Activated gamma-delta T cell treated with anti-CD3 and anti-CD28 coated beads, Interleukin-2, amount 50 U/mL, for 16 hours (primary cell): ENCODE data around the gene SUN1.
A peak's percentile ranks its signal among the peaks of the same experiment; 100 is the strongest.
"Not testable (repeated sequence)": the region's sequence is repeated elsewhere in the genome, so short reads cannot be mapped to it uniquely, and the experiment has no call there.

Source experiments
- DNase-seq: peaks from one replicate; pipeline ENCODE4 v3.0.0-alpha.2; 2020; ENCODE audit warnings: low read depth

SUN1 gene

DNA sequence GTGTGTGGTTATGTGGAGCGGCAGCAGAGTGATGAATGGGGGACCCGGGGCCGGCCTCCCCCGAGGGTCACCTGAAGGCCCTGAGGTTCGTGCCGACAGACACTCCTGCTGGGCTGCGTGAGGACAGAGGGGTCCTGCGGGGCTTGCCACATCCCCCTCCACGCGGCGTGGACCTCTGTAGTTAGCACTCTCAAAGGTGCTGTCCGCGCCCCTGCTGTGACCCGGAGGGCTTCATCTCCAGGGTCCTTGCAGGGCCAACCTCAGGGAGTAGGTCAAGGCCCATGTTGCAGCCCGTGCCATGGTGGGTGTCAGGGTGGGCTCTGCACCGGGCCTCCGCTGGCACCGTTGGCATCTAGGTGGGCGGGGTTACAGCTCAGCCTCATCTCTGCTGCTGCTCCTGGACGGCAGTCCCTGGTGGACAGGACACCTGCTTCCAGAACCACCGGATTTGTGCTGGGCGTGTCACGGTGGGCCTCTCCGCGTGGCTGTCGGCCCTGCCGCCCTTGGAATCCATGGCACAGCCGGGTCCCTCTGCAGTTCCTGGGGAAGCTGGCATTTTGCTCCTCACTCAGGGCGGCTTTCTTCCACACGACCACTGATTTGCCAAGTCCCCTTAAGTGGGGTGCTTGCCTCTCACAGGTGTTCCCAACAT, 24.3 kb downstream of the SUN1 start:
- no peak for DNase-seq

DNA sequence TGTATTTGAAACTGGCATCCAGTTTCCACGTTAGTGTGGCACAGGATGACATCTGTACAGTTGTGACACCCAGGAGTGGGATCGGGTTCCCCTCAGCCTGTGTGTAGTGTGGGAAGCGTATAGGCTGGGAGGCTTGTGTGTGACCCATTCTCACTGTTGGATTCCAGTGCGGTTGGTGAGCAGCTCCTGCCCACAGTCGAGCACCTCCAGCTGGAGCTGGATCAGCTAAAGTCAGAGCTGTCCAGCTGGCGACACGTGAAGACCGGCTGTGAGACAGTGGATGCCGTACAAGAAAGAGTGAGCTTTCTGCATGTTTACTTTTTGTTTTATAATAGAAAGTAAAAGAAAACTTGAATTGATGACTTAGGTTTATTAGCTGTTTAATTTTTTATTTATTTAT, 25.4 kb downstream of the SUN1 start:
- DNase-seq = no peak

DNA sequence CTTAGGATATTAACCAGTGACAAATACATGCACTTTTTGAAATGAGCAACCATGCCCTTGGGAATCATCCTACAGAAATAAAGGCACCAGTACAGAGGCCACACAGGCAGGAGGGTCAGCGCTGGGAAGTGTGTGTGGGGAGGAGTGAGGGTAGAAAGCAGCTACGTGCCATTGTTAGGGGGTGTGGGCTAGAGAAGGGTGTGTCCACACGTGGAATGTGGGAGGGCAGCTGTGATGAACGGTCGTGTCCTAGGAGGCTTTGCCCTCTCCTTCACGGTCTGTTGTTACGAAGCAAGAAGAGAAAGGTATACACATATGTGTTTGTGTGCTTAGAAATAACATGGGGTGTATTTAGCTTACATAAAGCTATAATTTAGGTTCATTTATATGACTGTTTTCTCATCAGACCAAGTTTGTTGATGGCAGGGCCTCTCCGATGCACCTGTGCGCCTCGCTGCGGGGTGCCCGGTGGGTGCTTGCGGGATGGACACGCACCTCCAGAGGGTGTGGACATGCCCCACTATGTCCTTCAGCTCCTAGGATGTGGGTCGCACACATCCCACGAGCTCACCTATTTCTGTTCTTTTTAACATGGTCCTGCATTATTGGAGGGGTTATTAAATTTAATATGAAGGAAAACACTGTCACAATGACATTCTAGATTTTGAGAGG, 27.2 kb downstream of the SUN1 start:
- DNase-seq = no peak

DNA sequence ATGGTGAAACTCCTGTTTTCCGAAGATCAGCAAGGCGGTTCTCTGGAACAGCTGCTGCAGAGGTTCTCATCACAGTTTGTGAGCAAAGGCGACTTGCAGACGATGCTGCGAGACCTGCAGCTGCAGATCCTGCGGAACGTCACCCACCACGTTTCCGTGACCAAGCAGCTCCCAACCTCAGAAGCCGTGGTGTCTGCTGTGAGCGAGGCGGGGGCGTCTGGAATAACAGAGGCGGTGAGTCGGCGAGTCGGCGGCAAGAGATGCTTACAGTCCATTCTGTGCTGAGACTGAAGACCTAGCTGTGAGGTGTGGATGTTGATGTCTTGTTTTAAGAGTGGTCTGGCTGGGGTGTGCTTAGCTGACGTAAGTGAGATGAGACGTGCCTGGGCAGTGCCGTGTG, 27.9 kb downstream of the SUN1 start:
- DNase-seq = no peak

DNA sequence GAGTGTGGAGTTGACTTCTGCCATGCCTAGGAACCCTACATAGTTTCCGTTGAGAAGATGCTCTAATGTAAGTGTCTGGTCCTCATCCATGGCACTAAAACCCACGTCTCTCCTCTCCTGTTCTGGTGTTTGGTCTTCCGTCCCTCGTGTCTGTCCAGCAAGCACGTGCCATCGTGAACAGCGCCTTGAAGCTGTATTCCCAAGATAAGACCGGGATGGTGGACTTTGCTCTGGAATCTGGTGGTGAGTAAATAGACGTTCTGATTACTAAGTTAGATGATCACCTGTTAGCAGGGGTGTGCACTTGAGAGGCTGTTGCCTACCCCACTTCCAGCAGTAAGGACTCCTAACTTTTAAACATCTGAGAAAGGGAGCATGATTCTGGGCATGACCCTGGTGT, 28.9 kb downstream of the SUN1 start:
- DNase-seq = no peak

DNA sequence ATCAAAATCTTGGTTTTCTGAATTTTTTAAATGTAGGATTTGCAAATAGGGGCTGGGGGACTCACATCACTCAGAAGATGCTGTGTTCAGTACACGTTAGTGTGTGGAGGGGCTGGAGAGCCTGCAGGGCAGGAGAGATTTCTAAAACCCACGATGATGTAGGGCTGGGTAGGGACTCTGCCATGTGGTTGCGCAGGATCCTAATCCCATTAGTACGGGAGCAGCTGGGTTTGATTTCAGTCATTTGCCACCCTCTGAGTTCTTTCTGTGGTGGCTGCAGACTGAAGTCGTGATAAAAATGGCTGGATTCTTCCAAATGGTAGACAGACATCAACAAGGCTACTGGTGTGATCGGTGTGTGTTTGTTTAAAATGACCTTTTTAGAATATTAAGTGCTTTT, 29.9 kb downstream of the SUN1 start:
- DNase-seq = no peak

DNA sequence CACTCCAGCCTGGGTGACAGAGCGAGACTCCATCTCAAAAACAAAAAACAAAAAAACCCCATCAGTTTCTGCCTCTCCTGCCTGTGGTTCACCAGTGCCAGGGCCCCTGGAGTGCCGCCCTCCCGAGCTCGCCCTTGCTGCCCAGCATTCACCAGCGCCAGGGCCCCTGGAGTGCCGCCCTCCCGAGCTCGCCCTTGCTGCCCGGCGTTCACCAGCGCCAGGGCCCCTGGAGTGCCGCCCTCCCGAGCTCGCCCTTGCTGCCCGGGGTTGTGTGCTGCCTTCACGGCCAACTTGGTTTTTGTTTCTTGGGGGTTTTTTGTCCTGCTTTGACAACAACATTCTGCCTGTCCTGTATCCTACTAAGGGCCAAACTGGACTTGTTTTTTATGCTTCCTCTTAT, 30.8 kb downstream of the SUN1 start:
- DNase-seq = no peak

DNA sequence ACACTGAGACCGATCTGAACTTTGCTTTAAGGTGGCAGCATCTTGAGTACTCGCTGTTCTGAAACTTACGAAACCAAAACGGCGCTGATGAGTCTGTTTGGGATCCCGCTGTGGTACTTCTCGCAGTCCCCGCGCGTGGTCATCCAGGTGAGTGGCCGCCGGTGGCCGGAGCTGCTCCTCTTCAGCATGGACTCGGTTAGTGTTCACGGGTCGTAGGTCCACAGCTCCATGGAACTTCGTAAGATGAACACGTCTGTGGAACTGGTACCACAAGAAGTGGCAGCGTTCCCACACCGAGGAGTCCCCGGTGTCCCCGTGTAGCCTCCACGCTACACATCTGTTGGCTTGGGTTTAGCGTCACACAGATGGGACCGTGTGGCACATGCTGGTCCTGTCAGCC, 33.6 kb downstream of the SUN1 start:
- DNase-seq = no peak

DNA sequence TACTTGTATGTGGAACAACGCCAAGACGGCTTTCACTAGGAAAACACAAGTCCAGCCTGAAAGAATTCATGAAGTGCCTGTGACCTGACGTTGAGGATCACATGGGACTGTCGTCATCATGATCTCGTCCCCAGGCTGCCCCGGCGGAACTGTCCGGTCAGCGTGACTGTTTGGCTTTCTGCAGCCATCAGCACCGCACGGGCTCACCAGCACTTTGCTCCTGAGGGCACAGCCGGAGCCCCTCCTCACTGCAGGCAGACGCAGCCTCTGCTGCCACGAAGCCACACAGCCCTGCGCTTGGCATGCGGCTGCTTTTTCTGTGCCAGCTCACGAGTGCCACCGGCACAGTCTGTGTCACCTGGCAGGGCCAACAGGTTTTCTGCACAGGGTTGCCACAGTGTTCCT, 34.7 kb downstream of the SUN1 start:
- DNase-seq = no peak

DNA sequence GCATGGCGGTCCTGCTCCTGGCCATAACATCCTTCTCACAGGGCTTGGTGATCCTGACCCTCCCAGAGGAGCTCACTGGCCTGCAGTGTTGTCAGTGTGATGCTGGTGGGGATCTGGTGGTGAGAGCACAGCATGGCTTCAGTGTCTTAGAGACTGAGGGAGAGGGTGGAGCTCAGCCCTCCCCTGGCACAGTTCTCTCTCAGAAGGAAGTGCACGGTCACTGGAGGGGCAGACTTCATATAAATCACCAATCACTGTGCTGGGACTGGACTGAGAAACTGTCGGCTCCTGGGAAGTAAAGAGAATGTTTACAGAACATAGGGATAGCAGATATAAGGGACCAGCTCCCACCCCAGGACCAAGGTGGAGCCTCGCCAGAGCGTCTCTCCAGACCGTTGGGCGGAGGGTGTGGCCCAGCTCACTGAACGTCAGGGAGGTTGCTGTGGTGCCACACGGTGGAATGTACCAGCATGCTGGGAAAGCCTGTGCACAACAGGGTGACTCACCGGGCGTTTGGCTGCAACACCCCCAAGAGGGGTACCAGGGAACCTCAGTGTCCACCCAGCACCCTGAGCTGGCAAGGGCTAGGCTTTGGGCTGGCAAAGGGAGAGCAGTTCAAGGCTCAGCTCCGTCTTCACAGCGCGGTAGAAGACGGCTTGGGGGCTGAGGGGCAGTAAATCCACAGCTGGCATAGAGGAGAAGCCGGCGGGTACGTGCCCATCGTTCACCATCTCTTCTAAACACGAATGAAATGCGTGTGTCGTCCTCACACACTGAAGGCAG, 35.3 kb downstream of the SUN1 start:
- no peak for DNase-seq

DNA sequence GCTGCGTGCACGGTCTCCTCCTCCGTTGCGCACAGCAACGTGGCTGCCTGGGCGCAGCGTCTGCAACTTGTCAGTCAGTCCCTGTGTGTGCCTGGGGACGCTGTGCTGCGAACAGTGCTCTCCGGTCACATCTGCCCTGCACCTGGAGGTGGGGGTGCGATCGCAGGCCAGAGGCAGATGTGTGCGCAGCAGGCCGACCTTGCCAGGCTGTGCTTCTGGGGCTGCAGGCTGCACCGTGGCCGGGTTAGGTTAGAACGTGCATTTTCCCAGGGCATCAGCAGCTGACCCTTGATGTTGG, 35.9 kb downstream of the SUN1 start:
- no peak for DNase-seq

DNA sequence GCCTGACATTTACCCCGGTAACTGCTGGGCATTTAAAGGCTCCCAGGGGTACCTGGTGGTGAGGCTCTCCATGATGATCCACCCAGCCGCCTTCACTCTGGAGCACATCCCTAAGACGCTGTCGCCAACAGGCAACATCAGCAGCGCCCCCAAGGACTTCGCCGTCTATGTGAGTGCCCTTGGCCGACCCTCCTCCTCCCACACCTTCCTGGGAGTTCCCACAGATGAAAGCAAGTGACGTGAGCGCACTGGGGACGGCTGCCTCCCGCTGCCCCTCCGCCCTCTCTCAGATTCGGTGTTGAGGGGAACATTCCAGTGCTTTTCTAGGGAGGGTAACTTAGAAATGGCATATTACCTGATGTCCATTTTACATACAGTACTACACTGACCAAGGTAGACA, 37.1 kb downstream of the SUN1 start:
- no peak for DNase-seq

DNA sequence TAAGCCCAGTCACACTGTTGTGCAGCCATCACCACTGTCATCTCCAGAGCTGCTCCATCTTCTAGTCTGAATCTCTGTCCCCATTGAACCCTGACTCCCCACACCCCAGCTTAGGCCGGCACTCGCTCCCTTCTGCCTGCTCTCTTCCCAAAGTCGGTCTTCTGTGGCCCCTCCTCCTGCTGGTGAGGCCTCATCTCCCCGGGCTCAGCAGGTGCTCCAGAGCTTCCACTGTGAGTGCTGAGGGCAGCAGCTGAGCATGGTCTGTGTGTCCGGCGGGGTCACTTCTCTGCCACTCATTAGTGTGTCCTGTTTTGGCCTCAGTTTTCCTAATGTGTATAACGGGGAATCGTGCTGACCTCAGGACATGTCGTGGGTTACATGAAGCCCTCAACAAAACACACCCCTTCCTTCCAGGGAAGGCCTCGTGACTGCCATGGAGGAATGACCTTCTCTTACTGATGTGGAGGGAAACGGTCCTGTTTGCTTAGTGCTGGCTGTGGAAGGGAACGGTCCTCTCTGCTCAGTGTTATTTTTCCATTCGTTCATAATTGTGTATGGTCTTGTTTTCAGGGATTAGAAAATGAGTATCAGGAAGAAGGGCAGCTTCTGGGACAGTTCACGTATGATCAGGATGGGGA, 39.7 kb downstream of the SUN1 start:
- DNase-seq = no peak

DNA sequence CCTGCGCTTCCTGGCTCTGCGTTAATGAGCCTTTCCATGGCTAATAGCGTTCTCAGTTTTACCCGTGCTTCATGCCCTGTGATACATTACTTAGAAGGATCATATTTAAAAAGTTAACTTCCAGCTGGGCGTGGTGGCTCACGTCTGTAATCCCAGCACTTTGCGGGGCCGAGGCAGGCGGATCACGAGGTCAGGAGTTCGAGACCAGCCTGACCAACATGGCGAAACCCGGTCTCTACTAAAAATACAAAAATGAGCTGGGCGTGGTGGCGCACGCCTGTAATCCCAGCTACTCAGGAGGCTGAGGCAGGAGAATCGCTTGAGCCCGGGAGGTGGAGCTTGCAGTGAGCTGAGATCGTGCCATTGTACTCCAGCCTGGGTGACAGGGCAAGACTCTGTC, 40.4 kb downstream of the SUN1 start:
- not testable (repeated sequence) for DNase-seq

DNA sequence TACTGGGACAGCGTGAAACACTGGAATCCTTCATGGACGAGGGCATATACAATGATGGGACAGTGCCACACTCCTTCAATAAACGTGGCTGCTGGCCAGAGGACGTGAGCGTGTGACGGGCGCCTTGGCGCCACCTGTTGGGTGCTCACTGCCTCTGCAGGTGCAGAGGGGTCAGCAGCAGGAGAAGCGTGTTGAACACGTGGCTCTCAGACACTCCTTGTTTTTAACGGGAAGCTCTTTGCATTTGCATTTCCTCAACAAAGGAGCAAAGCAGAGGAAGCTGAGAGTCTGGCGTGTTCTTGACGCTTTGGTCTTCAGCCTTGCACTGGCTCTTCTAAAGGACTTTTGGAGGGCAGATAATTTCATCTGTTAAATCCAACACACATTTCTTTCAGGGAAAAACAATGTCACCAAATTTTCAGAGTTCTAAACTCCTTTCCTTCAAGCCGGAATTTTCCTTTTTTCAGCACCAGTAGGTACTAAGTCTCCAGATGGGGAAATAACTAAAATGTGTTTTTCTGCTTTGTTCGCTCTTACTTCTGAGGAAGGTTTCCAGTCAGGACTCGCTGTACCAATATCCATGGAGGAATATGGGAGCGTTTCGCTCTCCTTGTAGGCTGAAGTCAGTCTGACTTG, 41.2 kb downstream of the SUN1 start:
- peak; percentile 46 for DNase-seq

DNA sequence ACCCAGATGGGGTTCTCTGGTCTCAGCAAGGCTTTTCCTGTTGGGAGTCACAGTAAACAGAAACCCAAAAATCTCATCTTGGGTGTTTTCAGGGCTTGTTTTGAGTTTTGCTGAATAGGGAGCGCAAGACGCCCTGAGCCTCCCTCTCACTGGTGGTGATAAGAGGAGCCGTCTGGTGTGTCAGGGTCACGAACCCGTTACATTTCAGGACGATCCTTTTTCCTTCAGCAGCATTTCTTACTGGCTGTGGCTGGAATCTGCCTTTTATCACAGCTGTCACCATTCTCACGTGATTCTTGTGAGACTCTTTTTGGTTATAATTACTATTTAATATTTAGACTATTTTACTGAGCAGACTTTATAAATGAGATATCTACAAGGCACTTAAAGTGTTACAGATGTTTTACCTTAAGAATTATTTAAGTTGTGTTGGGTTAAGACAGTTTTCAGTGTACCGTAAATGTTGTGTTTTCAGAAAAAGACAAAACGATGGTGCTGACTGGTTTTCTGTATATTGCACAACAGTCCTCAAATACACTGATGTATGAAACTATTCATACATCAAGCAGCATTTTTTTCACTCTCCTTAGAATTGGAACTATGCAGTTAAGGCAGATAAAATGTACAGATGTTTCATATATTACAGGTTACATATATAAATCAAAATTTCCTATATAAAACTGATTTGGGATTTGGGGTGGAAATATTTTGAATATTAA, 41.9 kb downstream of the SUN1 start:
- DNase-seq = no peak

DNA sequence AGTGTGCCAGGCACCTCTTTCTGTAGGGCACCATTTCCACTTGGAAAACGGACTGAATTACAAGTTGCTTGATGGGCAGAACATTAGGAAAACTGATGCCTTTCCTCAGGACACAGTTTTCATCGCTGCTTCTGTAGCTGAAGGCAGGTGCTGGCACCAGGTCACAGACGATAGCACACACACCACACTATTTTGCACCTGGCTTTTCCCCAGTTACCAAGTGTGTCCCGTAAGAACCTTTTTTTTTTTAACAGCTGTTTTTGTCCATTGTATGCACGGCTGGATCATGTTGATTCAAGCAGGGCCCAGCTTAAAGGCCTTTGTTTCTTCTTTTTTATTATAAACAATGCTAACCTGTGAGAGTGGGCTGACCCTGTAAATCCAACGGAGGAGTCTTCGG, 42.8 kb downstream of the SUN1 start:
- DNase-seq = no peak

DNA sequence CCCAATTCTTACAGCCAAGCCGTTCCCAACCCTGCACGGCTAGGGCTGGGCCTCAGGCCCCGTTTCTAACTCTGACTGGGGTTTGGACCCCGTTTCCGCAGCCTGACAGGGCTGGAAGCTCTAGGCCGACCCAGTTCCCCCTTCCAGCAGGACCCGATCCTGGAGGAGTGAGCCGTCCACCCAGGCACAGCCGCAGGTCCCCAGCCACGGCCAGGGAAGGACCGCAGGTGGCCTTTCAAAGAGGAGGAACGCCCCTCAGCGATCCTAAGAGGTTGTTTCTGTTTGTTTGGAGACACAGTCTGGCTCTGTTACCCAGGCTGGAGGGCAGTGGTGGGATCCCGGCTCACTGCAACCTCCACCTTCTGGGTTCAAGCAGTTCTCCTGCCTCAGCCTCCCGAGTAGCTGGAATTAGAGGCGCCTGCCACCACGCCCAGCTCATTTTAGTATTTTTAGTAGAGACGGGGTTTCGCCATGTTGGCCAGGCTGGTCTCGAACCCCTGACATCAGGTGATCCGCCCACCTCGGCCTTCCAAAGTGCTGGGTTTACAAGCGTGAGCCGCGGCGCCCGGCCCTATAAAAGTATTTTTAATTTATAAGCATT, 43.3 kb downstream of the SUN1 start:
- no peak for DNase-seq

DNA sequence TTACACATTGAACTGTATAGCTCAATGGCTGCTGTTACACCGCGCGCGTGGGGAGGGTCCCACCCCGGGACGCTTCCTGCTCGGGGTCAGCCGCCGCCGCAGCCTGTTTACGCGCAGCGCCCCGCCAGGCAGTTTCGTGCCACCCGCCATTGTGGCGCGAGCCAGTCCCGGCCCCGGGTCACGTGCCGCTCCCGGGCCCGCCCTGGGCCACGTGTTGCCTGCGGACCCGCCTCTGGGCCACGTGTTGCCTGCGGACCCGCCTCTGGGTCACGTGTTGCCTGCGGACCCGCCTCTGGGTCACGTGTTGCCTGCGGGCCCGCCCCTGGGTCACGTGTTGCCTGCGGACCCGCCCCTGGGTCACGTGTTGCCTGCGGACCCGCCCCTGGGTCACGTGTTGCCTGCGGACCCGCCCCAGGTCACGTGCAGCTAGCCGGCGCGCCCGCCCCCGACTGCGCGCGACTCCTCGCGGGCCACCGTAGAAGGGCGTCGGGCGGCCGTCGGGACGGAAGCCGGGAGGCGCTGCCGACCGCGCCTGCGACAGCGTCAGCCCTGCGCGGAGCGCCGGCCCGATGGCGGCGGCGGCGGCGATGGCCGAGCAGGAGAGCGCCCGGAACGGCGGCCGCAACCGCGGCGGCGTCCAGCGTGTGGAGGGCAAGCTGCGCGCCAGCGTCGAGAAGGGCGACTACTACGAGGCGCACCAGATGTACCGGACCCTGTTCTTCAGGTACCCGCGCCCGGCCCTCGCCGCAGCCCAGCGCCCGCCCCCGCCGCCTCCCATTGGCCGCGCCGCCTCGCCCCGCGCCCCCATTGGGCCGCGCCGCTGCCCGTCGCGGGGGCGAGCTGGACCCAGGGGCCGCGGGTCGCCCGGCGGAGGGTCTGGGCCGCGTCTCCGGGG, 44.0 kb downstream of the SUN1 start, which contains the start of gene GET4:
GET4 (plus strand) TSS at position 478 of the 895 bp plus-strand sequence; CDS start at position 570, 92 bp downstream.
- DNase-seq = peak; percentile 90

DNA sequence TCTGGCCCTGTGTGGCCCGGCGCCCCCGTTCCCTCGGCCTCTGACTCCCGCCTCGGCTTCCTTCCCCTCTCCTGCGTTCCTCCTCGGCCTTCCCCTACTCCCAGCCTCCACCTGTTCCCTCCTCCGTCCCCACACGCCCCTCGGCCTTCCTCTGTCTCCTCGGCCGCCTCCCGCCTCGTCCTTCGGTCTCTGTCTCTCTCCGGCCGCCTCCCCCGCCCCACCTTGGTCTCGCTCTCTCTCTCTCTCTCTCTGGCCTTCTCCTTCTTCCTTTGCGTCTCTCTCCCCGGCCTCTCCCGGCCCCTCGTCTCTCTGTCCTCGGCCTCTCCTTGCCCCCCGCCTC, 44.7 kb downstream of the SUN1 start:
- DNase-seq = no peak
